Activated T-helper 1 cell treated with Interleukin-2 at 50 U/mL for 16 hours (primary cell): ENCODE measurements around the gene KLHL26.

Experiments
- DNase-seq: peaks from one replicate; pipeline ENCODE4 v3.0.0-alpha.2; 2020; ENCODE audit warnings: low read depth

The KLHL26 gene

DNA sequence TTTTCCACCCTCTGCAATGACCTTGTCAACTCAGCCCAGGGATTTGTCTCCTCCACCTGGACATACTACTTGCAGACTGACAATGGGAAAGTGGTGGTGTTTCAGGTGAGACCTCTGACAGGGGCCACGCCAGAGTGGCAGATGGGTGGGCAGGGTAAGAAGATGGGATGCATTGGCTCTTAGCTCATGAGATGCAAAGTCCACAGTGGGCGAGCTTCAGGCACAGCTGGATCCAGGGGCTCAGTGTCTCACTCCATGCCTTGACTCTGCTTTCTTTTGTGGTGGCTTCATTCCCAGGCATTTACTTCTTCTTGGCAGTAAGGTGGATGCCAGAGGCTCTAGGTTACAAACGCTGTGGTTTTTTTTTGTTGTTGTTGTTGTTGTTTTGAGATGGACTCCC, 20.8 kb upstream of the KLHL26 start:
- DNase-seq = no peak

DNA sequence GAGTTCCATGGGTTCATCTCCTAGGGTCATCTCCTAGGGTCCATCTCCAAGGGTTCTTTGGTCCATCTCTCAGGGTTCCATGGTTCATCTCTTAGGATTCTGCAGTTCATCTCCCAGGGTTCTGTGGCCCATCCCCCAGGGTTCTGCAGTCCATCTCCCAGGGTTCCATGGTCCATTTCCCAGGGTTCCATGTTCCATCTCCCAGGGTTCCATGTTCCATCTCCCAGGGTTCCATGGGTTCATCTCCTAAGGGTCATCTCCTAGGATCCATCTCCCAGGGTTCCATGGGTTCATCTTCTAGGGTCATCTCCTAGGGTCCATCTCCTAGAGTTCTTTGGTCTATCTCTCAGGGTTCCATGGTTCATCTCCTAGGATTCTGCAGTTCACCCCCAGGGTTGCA, 19.3 kb upstream of the KLHL26 start:
- DNase-seq = no peak

DNA sequence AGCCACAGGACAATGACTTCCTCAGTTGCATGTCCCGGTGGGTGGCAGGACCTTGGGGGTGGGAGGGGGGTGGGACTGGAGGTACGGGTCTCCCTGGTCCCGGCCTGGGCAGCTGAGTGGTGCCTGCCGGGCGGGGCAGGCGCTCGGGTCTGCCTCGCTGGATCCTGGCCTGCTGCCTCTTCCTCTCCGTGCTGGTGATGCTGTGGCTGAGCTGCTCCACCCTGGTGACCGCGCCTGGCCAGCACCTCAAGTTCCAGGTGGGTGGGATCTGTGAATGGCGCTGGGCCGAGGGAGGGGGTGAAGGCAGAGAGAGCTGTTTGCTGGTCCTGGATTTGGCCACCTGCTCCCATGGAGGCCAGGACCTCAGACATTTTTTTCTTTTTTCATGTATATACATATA, 18.6 kb upstream of the KLHL26 start:
- no peak for DNase-seq

DNA sequence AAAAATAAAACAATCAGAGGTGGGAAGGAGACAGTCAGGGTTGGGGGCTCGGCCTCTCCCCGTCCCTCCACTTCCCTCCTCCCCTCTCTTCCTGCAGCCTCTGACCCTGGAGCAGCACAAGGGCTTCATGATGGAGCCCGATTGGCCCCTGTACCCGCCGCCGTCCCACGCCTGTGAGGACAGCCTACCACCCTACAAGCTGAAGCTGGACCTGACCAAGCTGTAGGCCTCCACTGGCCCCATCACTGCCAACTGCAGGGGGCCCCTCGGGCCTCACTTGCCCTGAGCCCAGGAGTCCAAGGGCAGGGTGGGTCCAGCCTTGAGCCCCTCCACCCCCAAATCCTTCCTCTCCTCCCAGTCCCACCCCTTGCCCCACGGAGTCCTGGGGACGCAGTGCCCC, 16.5 kb upstream of the KLHL26 start:
- no peak for DNase-seq

DNA sequence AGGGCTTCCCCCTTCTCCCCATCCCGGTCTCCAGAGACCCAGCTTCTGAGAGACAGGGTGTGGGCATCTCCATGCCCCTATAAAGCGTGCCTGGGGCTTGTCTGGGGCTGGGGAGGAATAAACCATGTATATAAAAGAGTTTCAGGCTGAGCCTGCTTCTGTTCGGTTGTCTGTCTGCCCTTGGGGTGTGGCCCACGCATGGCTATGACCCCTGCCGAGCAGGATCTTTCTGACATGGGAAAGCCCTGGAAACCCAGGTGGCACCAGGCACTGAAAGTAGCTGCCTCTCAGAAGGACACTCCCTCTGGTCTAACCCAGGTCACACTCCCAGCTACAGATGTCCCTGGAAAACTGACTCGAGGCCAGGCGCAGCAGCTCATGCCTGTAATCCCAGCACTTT, 15.9 kb upstream of the KLHL26 start:
- no peak for DNase-seq

DNA sequence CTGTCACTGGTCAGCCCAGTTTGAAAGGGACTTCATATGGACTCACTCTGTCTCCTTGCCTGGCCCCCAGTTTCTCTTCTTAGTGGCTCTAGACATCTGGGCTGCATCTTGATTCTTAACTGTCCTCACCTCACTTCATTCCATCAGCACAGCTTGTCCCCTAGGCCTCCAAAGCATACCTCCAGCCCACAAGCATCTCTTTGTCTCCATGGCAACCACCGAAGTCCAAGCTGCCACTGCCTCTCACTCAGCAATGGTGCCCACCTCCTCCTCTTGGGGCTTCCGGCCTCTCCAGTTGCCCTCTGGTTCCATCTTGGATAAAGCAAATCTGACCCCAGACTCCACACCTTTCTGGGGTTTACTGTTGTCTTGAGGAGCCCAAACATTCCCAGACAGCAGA, 9.9 kb upstream of the KLHL26 start:
- no peak for DNase-seq

DNA sequence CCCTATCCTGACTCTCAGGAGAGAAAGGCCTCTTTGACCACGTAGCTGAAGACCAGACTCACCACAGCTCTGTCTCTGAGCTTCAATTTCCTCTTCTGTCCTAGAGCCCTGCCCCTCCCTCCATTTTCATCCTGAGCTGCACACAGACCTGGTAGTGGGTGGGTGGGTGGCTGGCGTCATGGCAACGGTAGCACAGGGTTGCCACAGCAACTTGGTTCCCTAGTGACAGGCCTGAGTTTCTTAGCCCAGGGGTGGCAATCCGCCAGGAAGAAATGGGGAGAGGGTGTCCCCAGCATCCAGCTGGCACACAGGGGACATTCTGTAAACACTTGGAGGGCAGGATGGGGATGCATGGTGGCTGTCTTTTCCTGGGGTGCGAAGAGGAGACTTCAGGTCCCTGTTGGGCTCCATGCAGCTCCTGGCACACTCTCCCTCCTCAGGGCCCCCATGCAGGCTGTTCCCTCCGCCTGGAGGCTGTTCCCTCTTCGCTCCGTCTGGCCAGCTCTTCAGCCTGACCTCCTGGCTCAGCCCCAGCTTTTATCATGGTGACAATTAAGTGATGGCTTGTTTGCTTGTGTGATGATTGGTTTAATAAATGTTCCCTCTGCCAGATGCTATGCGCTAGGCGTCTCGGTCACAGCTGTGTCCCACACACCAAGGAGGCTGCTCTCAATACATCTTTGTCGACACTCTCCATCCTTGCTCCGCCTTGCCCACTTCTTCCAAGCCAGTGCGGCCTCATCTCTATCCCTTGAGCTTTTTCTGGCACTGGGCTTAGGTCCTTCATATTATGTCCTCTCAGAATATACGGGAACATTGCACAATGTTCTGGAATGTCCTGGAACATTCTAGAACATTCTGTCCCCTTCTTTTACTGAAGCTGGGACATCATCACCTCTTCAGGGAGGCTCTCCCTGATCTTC, 7.4 kb upstream of the KLHL26 start:
- DNase-seq = no peak

DNA sequence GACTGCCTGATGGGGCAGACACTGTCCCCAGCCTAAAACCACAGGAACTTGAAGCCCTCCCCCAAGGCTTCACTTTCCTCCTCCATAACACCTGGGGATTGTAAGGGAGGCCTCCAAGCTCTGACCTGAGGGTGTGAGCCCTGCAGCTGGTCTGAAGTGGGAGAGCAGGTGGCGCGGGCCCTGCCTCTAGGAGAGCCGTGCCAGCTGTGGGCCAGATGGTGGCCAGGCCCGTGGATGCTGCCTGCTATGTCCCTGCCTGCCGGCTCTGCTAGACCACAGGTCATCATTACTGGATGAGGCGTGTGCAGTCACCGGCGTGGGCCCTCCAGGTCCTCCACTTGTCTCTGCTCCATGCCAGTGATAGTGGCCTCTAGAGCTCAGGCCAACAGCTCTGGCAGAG, 3.5 kb upstream of the KLHL26 start:
- DNase-seq = no peak

DNA sequence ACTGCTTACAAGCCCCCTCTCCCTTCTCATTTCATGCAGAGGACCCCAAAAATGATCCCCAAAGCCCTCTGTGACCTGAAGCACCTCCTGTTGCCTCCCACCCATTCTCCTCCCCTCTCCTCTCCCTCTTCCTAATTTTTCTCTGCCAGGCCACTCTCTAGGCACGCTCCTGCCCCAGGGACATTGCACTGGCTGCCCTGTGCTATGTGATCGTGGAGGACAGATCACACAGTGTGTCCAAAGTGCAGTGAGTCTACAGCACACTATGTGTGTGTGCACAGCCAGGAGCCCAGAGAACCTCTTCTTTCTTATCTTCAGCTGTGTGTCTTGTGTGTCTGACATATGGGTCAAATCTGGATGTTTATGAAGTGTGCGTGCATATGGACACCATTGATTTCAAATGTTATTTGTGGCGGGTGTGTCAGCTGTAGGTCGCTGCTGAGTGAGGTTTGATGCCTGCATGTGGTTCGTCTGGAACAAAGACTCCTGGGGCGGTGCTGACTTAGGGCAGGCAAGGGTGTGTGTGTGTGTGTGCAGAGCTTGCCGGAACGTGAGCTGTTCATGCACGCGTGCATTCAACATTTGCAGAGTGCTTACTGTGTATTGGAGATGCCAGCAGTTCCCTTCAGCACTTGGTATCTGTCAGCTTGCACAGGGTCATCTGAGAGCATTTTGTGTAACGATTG, 2.1 kb upstream of the KLHL26 start:
- DNase-seq = no peak

DNA sequence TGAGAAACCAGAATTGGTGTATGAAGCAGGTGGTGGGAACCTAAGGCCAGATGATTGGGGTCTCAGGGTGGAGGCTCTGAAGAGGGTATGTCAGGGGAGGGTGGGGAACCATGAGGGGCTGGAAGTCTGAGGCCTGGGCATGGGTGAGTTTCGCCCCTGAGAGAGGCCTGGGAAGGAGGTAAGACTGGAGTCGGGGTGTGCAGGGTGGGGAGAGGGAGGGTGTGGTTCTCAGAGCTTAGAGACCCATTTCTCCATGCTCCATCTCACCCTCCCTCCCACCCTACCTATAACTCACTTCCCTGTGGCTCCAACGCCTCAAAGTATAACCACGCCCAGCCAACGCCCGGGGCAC, 1.0 kb upstream of the KLHL26 start:
- no peak for DNase-seq

DNA sequence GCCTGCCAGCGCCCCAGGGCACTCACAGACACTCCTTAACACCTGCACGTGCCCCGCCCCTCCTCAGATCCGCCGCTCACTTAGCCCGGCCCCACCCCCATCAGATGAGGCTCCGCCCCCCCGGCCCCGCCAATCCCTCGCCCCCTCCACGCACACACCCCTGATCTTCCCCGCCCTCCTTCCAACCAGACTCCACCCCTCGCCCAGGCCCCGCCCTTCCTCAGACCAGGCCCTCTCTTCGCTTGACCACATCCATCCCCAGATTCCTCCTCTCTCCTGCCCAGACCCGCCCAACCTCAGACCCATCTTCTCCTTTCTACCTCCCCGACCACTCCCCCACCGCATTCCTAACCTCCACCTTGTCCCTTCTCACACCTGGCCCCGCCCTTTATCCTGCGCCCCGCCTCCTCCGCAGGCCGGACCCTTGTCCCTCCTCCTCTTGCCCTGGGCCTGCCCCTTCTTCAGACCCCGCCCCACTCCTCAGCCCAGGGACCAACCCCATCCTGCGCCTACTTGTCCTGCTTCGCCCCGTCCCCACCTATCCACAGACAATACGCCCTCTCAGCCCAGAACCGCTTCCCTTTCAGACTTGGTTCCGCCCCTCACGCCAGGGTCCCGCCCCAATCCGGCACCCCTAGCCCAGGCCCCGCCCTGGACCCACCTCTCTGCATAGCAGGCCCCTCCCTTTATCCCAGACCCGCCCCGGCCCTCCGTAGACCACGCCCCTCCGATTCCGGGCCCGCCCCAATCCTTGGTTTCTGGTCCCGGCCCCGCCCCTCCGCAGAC, 452 bp upstream of the KLHL26 start:
- DNase-seq = peak; percentile 98

DNA sequence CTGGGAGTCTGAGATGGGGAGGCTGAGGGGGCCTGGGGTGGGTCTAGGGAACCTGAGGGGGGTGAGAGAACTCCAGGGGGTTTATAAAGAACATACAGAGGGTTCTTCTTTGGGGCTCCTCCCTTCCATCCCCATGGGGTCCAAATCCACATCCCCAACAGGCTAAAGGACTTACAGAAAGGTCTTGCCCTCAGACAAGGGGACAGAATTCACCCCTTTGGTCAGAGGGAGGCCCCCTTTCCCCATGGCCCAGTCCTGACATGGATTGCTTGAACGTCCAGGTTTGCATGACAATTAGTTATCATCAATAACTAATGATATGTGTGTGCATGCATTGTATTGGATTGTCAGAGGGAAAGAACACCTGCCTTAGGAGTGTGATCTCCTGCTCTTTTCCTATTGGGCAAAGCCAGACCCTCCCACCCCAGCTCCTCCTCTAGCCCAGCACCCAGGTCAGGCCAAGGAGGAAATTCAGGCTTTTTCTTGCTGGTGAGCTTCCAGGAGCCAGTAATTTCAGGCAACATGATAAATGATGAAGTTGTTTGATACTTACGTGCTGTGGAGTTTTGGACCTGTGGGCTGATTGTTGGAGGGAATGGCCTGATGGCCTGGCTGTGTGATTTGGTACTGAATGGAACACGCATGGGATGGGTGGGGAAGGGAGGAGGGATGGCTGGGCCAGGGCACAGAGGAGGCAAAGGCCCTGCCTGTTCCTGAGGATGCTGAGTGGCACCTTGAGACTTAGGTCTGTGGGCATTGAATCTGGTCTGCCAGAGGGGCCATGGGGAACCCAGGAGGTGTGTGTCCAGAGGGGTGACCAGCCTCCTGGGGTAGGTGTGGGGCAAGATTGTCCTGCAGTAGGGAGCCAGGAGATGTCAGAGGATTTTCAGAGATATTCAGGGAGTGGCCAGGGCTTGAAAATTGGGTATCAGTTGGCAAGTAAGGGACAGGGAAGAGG, 1.1 kb downstream of the KLHL26 start:
- DNase-seq = no peak

DNA sequence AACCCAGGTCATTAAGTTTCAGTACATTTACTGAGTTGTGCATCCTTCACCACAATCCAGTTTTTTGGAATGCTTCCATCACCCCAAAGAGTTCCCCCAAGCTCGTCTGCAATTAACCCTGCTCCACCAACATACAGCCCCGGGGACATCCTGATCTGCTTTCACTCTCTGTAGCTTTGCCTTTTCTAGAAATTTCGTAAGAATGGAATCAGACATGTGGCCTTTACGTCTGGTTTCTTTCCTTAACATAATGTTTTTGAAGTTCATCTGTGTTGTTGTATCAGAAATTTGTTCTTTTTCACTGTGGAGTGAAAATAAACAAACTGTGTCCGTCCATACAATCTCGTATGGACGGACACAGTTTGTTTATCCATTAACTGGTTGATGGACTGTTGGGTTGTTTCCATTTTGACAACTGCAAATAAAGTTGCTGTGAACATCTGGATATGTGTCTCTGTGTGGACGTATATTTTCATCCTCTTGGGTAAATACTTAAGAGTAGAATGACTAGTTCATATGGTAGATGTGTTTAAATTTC, 2.9 kb downstream of the KLHL26 start:
- no peak for DNase-seq

DNA sequence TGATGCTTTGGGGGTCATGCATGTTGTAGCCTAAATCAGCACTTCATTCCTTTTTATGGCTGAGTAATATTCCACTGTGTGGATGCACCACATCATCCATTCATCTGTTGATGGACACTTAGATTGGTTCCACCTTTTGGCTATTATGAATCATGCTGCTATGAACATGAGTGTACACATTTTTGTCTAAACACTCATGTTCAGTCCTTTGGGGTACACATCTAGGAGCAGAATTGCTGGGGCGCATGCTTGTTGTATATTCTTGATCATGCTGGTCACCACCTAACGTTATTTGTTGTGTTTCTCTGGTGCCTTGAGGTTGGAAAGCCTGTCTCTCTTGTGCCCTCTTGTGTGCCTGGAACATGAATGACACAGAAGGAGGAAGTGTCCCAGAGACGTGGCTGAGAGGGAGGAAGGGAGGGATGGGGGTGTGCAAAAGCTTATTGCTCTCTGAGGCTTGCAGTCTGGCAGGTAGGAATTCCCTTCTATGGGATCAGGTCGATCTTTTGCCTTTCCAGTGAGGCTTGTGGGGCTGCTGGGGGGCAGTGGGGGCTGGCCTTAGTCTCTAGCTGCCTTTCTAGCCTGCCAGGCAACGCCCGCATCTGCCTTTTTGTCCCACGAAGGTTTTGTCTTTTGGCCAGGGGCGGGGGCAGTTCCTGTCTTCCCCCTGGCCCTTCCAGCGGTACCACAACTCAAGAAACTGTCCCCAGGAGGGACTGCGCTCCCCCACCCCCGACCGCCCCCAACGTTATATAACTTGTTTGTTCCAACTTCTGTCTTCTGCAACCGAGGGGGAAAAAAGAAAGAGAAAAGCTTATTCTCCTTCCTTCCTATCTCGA, 7.6 kb downstream of the KLHL26 start:
- no peak for DNase-seq

DNA sequence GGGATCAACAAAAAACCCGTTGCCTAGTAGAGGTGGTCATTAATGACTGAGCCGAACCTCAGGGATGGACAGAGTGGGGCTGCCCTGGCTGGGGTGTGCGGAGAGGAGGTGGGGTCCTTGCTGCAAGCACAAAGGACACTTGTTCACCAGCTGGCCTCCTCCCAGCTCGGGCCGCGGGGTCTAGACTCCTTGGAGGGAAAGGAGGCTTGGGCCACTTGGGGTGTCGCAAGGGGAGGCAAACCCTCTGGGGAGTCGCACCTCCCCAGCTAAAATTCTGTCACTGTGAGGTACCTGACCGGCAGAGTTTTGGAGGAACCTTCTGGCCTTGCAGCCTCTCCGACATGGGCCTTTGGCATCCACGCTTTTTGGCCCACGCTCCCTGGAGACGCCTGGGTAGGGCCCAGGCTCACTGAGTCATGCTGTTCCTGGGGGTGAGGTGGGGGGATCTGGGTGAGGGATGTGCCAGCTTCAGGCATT, 8.2 kb downstream of the KLHL26 start:
- no peak for DNase-seq

DNA sequence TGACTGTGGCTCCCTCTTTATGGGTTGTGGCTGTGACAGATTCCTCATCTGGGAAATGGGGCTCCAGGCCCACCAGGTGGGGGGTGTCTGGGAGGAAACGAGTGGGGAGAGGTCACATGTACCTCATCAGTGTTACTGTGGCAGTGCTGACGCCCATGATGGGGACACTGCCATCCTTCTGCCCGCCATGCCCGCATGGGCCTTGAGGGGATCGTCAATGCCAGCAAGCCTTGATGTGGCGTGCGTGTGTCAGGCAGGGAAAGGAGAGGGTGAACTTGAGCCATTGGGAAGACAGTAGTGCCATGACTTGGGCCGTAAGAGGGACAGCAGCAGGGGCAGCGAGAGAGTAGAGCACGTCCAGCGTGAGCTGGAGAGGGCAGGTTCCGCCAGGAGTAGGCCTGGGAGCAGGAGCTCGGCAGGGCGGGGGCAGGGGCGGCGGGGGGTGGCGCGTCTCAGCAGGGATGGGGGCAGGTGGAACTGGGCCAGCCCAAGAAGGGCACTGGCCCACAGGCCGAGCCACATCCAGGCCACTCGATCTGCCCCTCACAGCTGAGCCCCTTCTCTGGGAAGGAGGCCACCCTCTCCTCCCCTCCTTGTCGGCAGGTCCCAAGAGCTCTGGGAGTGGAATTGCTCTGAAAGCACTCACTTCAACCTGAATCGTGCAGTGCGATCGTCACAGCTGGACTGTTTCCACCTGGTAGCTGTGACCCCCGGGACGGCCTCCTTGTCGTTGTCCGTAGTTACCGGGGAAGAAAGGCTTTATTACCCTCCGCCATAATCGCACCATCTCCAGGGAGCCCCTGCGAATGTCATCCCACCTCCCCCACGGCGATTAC, 9.9 kb downstream of the KLHL26 start:
- no peak for DNase-seq

DNA sequence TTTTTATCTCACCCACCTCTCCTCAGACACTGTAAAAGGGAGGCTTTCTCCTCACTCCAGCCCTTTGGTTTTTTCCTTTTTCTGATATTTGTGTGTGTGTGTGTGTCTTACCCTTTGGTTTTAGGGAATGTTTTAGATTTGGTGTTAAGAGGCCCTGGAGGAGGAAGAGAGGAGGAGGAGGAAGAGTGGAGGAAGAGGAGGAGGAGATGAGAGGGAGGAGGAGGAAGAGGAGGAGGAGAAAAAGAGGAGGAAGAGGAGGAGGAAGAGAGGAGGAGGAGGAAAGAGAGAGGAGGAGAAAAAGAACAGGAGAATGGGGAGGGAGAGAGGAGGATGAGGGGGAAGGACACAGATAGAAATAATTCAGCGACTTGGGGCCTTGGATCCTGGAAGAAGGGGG, 10.5 kb downstream of the KLHL26 start:
- DNase-seq = no peak

DNA sequence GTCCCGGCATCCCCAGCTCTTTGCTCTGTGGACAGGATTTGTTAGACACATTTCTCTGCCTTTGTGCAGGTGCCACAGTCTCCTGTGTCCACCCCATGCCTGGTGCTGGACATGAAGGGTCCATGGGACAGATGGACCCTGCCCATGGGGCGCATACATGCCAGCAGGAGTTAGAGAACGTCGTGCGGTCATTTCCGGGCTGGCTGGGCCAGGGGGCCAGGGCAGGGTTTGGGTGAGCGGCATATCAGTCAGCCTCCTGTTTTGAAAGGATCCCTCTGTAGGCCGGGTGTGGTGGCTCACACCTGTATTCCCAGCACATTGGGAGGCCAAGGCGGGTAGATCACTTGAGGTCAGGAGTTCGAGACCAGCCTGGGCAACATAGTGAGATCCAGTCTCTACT, 11.0 kb downstream of the KLHL26 start:
- DNase-seq = no peak

DNA sequence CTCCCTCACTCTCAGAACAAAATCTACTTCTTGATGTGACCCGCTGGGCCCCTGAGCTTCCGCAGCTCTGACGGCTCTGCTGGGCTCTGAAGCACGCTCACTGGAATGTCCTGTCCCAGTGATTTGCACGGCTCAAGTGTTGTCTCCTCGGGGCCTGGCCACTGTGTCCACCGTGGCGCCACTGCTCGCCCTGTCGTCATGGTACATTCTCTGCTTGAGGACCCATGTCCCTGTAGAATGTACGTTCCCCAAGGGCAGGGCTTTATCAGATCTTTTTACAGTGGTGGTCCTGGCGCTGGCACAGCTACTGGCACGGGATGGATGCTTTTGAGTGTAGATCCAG, 12.1 kb downstream of the KLHL26 start:
- DNase-seq = no peak
